IMR-90 (cell line): ENCODE results near the gene ZNF669.

Experiments
- BHLHE40 ChIP-seq: fragments of 150-350 bp; IDR thresholded peaks from 2 replicates; pipeline ENCODE4 v1.6.1; 2016; ENCODE audit warnings: mild to moderate bottlenecking, low read depth, low read length
- CEBPB ChIP-seq: IDR thresholded peaks from 2 replicates; pipeline ENCODE4 v1.6.1; 2012; ENCODE audit warnings: low read depth, low read length, improper control_type of control experiment
- CHD1 ChIP-seq: IDR thresholded peaks from 2 replicates; pipeline ENCODE4 v1.6.1; 2012; ENCODE audit warnings: low read depth, low read length, improper control_type of control experiment
- CTCF ChIP-seq: conservative IDR thresholded peaks from 2 replicates; pipeline ENCODE4 v1.5.1; 2012; ENCODE audit warnings: mild to moderate bottlenecking, low read depth, low read length, improper control_type of control experiment
- MAFK ChIP-seq: IDR thresholded peaks from 2 replicates; pipeline ENCODE4 v1.6.1; 2012; ENCODE audit warnings: low read depth, low read length, improper control_type of control experiment
- MAZ ChIP-seq: IDR thresholded peaks from 2 replicates; pipeline ENCODE4 v1.6.1; 2012; ENCODE audit warnings: low read depth, mild to moderate bottlenecking, low read length, improper control_type of control experiment, moderate library complexity, borderline replicate concordance
- NFE2L2 ChIP-seq: fragments of 150-350 bp; IDR thresholded peaks from 2 replicates; pipeline ENCODE4 v1.6.1; 2016; ENCODE audit warnings: low read depth, mild to moderate bottlenecking, low read length
- POLR2A ChIP-seq: IDR thresholded peaks from 2 replicates; pipeline ENCODE4 v1.6.1; 2012; ENCODE audit warnings: mild to moderate bottlenecking, low read depth, low read length
- RAD21 ChIP-seq: IDR thresholded peaks from 2 replicates; pipeline ENCODE4 v1.6.1; 2012; ENCODE audit warnings: low read length, improper control_type of control experiment
- RCOR1 ChIP-seq: IDR thresholded peaks from 2 replicates; pipeline ENCODE4 v1.6.1; 2012; ENCODE audit warnings: mild to moderate bottlenecking, low read length, improper control_type of control experiment; ENCODE audit not compliant: insufficient replicate concordance
- TF ChIP-seq, protein P1 (sequence below): fragments of 150-350 bp; IDR thresholded peaks from 2 replicates; pipeline ENCODE4 v1.6.1; 2016; ENCODE audit warnings: low read depth, mild to moderate bottlenecking, low read length, moderate library complexity, borderline replicate concordance
- TF ChIP-seq, protein P2 (sequence below): fragments of 150-350 bp; IDR thresholded peaks from 2 replicates; pipeline ENCODE4 v1.6.1; 2017; ENCODE audit warnings: mild to moderate bottlenecking, antibody characterized with exemption, low read length, low read depth

DNA sequence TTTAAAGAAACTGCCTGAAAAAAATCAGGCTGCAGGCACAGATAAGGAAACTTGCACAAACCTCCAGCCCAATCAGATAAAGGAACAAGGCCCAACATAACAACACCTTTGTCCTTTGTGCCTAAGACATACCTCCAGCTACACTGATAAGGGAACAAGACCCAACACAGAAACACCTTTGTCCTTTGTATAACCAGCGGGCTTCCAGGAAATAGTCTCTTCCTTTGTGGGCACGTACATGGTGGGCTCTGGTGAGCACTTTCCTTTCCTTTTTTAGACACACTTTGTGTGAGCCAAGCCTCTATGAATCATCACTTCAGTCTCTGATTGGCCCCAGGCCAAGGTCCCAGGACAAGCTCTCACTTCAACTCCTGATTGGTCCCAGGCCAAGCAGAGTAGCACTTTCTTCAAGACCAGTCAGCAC is 49.2 kb downstream of the ZNF669 start:
- TF ChIP-seq CTCF, result no peak
- TF ChIP-seq, protein P1, sequence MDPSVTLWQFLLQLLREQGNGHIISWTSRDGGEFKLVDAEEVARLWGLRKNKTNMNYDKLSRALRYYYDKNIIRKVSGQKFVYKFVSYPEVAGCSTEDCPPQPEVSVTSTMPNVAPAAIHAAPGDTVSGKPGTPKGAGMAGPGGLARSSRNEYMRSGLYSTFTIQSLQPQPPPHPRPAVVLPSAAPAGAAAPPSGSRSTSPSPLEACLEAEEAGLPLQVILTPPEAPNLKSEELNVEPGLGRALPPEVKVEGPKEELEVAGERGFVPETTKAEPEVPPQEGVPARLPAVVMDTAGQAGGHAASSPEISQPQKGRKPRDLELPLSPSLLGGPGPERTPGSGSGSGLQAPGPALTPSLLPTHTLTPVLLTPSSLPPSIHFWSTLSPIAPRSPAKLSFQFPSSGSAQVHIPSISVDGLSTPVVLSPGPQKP, result no peak
- no peak for TF ChIP-seq POLR2A
- no peak for TF ChIP-seq NFE2L2
- TF ChIP-seq CHD1, result no peak
- no peak for TF ChIP-seq CEBPB
- no peak for TF ChIP-seq RAD21
- no peak for TF ChIP-seq BHLHE40
- TF ChIP-seq MAFK, result no peak
- TF ChIP-seq, protein P2, sequence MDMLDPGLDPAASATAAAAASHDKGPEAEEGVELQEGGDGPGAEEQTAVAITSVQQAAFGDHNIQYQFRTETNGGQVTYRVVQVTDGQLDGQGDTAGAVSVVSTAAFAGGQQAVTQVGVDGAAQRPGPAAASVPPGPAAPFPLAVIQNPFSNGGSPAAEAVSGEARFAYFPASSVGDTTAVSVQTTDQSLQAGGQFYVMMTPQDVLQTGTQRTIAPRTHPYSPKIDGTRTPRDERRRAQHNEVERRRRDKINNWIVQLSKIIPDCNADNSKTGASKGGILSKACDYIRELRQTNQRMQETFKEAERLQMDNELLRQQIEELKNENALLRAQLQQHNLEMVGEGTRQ, result no peak
- no peak for TF ChIP-seq RCOR1
- TF ChIP-seq MAZ, result no peak
